ENCODE data around the gene ISM2. TPM values are rescaled to one million over a fixed set of nuclear protein-coding genes. Genes with fewer than 3 reads are reported as not detected.

Gene ISM2
- total RNA-seq, 3 donors from 2014 or later = 0.10 to 0.98 TPM; not detected in 1

DNA sequence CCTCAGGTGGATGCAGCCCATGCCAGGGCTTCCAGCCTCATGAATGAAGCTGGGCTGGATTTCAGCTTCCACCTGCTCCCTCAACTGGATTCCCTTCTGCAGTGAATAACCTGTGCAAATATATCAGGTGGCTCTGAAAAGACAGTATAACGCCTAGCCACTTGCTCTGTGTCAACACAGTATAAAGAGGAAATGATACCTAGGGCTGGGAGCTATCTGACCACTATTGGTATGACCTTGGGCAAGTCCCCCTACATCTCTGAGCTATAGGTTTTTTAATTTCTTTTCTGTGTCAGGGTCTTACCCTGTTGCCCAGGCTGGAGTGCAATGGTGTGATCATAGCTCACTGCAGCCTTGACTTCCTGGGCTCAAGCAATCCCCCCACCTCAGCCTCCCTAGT lies 19.8 kb downstream of the ISM2 start:
- intact Hi-C loops (cut with DNase I, micrococcal nuclease) = no loop called here
- DNase-seq (no peak), ATAC-seq (no peak)
- Histone ChIP-seq H3K36me3 (ENCODE audit: low read depth) (no peaks in the 10 kb centered on the region), H3K9me3 (no peaks in the 10 kb centered on the region), H3K4me3 (no peak overlapping the region), H3K4me1 (ENCODE audit: low read depth) (no peaks in the 10 kb centered on the region)
- TF ChIP-seq, protein P1, sequence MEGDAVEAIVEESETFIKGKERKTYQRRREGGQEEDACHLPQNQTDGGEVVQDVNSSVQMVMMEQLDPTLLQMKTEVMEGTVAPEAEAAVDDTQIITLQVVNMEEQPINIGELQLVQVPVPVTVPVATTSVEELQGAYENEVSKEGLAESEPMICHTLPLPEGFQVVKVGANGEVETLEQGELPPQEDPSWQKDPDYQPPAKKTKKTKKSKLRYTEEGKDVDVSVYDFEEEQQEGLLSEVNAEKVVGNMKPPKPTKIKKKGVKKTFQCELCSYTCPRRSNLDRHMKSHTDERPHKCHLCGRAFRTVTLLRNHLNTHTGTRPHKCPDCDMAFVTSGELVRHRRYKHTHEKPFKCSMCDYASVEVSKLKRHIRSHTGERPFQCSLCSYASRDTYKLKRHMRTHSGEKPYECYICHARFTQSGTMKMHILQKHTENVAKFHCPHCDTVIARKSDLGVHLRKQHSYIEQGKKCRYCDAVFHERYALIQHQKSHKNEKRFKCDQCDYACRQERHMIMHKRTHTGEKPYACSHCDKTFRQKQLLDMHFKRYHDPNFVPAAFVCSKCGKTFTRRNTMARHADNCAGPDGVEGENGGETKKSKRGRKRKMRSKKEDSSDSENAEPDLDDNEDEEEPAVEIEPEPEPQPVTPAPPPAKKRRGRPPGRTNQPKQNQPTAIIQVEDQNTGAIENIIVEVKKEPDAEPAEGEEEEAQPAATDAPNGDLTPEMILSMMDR (IDR thresholded peaks at IDR 0.05) = no peak

DNA sequence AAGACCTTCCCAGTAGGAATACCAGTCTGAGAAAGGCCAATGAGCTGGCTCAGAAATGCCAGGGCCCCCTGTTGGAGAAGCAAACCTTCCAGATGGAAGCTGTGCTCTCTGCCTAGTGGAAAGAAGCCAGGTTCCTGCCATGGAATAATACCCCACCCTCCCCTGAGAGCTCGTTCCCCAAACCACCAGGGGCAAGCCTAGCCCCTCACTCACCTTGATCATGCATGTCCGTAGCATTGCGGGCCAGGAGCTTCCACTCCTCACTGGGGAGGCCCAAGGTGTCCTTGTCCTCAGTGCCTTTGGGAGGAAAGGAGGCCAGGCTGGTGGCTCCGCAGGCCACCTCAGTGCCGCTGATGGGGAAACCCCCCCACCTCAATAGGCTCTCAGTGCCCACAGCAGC lies 20.6 kb downstream of the ISM2 start:
- DNase-seq = peak in 1 of 3 donors; percentile 10
- no peaks in the 10 kb centered on the region for H3K4me1 ChIP-seq (ENCODE audit: low read depth)
- no peak overlapping the region for H3K4me3 ChIP-seq
- no peak for ATAC-seq
- no peaks in the 10 kb centered on the region for H3K36me3 ChIP-seq (ENCODE audit: low read depth)
- H3K9me3 ChIP-seq = no peaks in the 10 kb centered on the region
- intact Hi-C loops (cut with DNase I, micrococcal nuclease) = no loop called here
- TF ChIP-seq, protein P1 (IDR thresholded peaks at IDR 0.05) = no peak

DNA sequence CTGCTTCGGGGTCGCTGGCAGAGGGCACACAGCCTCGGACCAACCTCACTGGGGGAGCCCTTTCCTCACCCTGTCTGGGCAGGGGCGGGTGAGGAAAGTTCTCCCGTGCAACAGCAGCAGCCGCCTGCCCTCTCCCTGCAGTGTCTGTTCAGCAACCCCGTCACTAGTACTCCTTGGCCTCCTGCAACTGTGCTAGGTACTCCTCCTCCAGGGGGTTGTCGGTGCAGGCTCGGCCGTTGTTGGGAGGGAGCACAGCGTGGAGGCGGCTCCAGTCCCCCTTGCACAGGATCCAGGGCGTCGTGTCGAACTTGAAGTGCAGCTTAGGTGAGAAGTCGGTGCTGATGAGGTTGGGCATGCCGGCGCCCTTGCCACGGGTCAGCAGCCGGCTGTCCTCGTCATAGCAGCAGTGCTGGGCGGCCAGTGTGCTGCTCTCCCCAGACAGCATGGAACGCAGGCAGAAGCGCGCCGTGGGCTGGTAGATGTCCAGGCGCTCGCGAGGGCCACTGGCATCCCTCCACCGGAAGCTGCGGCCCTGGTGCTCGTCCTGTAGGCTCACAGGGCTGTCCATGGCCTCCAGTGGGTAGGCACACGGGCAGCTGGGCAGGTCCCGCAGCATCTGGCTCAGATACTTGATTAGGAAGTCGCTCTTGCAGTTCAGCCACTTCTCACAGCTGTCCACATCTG lies 23.0 kb downstream of the ISM2 start:
- ATAC-seq (no peak), DNase-seq (no peak)
- intact Hi-C loops (cut with DNase I, micrococcal nuclease) = no loop called here
- Histone ChIP-seq H3K4me1 (ENCODE audit: low read depth) (no peaks in the 10 kb centered on the region), H3K4me3 (no peak overlapping the region), H3K36me3 (ENCODE audit: low read depth) (no peaks in the 10 kb centered on the region), H3K9me3 (no peaks in the 10 kb centered on the region)
- TF ChIP-seq, protein P1 (IDR thresholded peaks at IDR 0.05) = no peak

DNA sequence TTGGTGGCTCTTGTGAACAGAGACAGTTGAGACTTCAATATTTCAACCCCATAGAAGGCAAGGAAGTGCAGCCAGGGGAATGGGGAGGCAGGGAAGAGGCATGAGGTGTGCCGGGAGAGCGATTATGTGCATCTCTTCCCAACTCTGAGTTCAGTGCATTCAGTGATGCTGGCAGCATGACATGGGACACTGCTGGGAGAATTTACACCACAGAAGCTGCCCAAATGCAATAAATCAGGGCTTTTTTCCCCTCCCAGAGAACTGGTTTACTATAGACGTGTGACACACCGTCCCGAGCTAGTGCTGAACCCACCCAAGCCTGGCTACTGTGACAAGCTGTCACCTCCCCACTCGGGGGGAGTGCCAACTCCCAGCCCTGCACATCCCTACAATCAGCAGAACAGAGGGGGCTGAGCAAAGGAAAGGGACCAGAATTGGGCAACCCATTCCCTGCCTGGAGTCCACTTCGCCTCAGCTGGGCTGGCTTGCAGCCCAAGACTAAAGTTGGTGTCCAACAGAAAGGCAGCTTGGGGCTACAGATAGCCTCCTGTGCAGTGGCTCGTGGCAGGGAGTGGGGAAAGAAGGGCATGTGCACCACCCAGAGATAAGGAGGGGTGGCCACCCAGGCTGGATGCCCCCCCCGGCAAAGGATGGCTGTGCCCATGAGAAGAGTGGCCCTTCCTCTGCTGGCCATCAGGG lies 24.0 kb downstream of the ISM2 start:
- no peaks in the 10 kb centered on the region for H3K9me3 ChIP-seq
- ATAC-seq (no peak), DNase-seq (no peak)
- TF ChIP-seq, protein P1 (IDR thresholded peaks at IDR 0.05) = no peak
- H3K36me3 ChIP-seq (ENCODE audit: low read depth) = no peaks in the 10 kb centered on the region
- peaks cover 7% of the 10 kb centered on the region for H3K4me1 ChIP-seq (ENCODE audit: low read depth)
- intact Hi-C loops (cut with DNase I, micrococcal nuclease) = no loop called here
- no peak overlapping the region for H3K4me3 ChIP-seq

DNA sequence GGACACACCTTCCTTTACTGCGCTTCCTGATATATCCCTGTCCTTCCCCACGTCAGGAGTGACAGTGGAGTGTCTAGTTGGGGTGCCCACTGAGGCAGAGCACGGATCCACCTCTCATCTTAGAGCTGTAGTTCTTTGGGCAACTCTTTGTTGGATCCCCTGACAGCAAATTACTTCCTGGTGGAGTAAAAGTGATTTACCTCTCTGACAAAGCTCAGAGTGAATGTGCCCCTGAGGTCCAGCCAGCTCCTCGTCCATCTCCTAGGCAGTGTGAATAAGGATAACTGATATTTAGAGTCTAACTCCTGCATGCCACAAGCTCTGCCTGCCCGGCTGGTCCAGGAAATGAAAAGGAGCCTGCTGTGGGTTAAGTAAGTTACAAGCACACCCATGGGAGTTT lies 24.7 kb downstream of the ISM2 start:
- ATAC-seq = no peak
- intact Hi-C loops (cut with DNase I, micrococcal nuclease) = no loop called here

More for the DNA sequence above, 24.7 kb downstream of the ISM2 start:
- Histone ChIP-seq H3K4me3 (no peak overlapping the region), H3K4me1 (ENCODE audit: low read depth) (peaks cover 9% of the 10 kb centered on the region), H3K36me3 (ENCODE audit: low read depth) (no peaks in the 10 kb centered on the region), H3K9me3 (no peaks in the 10 kb centered on the region)
- TF ChIP-seq, protein P1 (IDR thresholded peaks at IDR 0.05) = no peak
- no peak for DNase-seq

All from mucosa of descending colon (tissue), 3 donors.